DND-41 (cell line): ENCODE results near the gene COBL.

Experiments used
- ATAC-seq: fragments of 200-7000 bp; cut with Tn5 transposase; 3 replicates; pipeline ENCODE4 v1.9.1; 2021; ENCODE audit warnings: low read depth; ENCODE audit not compliant: insufficient read depth
- DNase-seq: peaks from one replicate; pipeline ENCODE4 v3.0.0-alpha.2; 2020
- H2AFZ ChIP-seq: 2 replicates; pipeline ENCODE4 v1.6.0; 2012; ENCODE audit warnings: low read depth, low read length
- H3K27ac ChIP-seq: 2 replicates; pipeline ENCODE4 v1.5.1; 2012; ENCODE audit warnings: low read length, inconsistent platforms
- H3K27me3 ChIP-seq: fragments of 200-600 bp; sonication (generic); 2 replicates; pipeline ENCODE4 v1.6.0; 2012; ENCODE audit warnings: low read length, mild to moderate bottlenecking, inconsistent platforms; ENCODE audit not compliant: insufficient read depth, poor library complexity
- H3K36me3 ChIP-seq: 2 replicates; pipeline ENCODE4 v1.5.1; 2012; ENCODE audit warnings: low read length, inconsistent platforms; ENCODE audit not compliant: insufficient read depth
- H3K4me1 ChIP-seq: 2 replicates; pipeline ENCODE4 v1.5.1; 2012; ENCODE audit warnings: mild to moderate bottlenecking, low read length; ENCODE audit not compliant: insufficient read depth
- H3K4me2 ChIP-seq: 2 replicates; pipeline ENCODE4 v1.6.0; 2012; ENCODE audit warnings: mild to moderate bottlenecking, moderate library complexity, low read length, inconsistent platforms; ENCODE audit not compliant: insufficient read depth
- H3K4me3 ChIP-seq, 2 experiments: fragments of 200-600 bp in 1 of 2; shearing (Covaris generic) in 1 of 2; 2 replicates each; pipeline ENCODE4 v1.5.1; 2012 to 2016; ENCODE audit warnings: inconsistent platforms in 2 of 2, low read length in 2 of 2, mild to moderate bottlenecking in 2 of 2, low read depth in 1 of 2, moderate library complexity in 1 of 2
- H3K79me2 ChIP-seq: 2 replicates; pipeline ENCODE4 v1.6.0; 2012; ENCODE audit warnings: low read length, inconsistent platforms; ENCODE audit not compliant: insufficient read depth
- H3K9ac ChIP-seq: 2 replicates; pipeline ENCODE4 v1.6.0; 2012; ENCODE audit warnings: low read depth, mild to moderate bottlenecking, inconsistent platforms, low read length, moderate library complexity
- H3K9me3 ChIP-seq: 2 replicates; pipeline ENCODE4 v1.5.1; 2012; ENCODE audit warnings: low read length, moderate library complexity, mild to moderate bottlenecking, inconsistent platforms; ENCODE audit not compliant: insufficient read depth, severe bottlenecking
- H4K20me1 ChIP-seq: 2 replicates; pipeline ENCODE4 v1.6.0; 2012; ENCODE audit warnings: low read length; ENCODE audit not compliant: insufficient read depth
- EZH2 ChIP-seq: IDR thresholded peaks from 3 replicates; pipeline ENCODE4 v1.6.1; 2012; ENCODE audit warnings: borderline replicate concordance, low read depth, mild to moderate bottlenecking, moderate library complexity, low read length, inconsistent platforms; ENCODE audit not compliant: severe bottlenecking
- TF ChIP-seq, protein P1 (sequence below): IDR thresholded peaks from 2 replicates; pipeline ENCODE4 v1.5.1; 2012; ENCODE audit warnings: borderline replicate concordance, low read length, moderate library complexity, mild to moderate bottlenecking; ENCODE audit not compliant: poor library complexity, severe bottlenecking; ENCODE audit errors: extremely low read depth

COBL gene

DNA sequence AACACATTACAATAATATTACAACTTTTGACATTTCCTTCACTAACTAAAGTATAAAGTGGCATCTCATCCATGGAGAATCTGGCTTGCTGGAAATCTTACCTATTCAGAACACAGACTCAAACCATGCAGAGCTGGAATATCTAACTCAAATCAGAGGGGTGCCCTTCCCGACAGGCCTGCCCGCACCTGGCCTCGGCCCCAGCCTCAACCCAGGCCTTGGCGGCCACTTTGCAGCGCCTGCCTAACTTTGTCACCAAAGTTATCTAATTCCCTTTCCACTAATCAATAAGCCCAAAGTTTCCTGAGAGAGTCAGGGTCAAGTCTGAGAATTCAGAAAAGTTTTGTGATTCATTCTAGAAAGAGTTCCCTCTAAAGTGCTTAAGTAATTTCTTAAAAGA is 212.9 kb downstream of the COBL start:
- TF ChIP-seq, protein P1, sequence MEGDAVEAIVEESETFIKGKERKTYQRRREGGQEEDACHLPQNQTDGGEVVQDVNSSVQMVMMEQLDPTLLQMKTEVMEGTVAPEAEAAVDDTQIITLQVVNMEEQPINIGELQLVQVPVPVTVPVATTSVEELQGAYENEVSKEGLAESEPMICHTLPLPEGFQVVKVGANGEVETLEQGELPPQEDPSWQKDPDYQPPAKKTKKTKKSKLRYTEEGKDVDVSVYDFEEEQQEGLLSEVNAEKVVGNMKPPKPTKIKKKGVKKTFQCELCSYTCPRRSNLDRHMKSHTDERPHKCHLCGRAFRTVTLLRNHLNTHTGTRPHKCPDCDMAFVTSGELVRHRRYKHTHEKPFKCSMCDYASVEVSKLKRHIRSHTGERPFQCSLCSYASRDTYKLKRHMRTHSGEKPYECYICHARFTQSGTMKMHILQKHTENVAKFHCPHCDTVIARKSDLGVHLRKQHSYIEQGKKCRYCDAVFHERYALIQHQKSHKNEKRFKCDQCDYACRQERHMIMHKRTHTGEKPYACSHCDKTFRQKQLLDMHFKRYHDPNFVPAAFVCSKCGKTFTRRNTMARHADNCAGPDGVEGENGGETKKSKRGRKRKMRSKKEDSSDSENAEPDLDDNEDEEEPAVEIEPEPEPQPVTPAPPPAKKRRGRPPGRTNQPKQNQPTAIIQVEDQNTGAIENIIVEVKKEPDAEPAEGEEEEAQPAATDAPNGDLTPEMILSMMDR, result no peak
- no peak for TF ChIP-seq EZH2
- Histone ChIP-seq H3K4me3 (no peak overlapping the region), H2AFZ (no peak overlapping the region), H3K4me2 (no peak overlapping the region), H4K20me1 (no peaks in the 10 kb centered on the region), H3K9me3 (no peaks in the 10 kb centered on the region), H3K79me2 (no peaks in the 10 kb centered on the region), H3K9ac (no peak overlapping the region), H3K27me3 (no peaks in the 10 kb centered on the region), H3K27ac (no peak overlapping the region), H3K4me1 (no peaks in the 10 kb centered on the region), H3K36me3 (no peaks in the 10 kb centered on the region)
- DNase-seq (no peak), ATAC-seq (no peak)

GRCh38 chr7:51102828-51103227 is 213.8 kb downstream of the COBL start:
- no peak overlapping the region for H2AFZ ChIP-seq
- H3K9ac ChIP-seq, result no peak overlapping the region
- H3K4me1 ChIP-seq, result no peaks in the 10 kb centered on the region
- H3K27me3 ChIP-seq, result no peaks in the 10 kb centered on the region
- H3K4me2 ChIP-seq, result no peak overlapping the region
- no peak for DNase-seq
- TF ChIP-seq EZH2, result no peak
- TF ChIP-seq, protein P1, result no peak
- no peak overlapping the region for H3K27ac ChIP-seq
- no peaks in the 10 kb centered on the region for H4K20me1 ChIP-seq
- no peak for ATAC-seq
- H3K79me2 ChIP-seq, result no peaks in the 10 kb centered on the region
- H3K36me3 ChIP-seq, result no peaks in the 10 kb centered on the region
- H3K9me3 ChIP-seq, result no peaks in the 10 kb centered on the region
- H3K4me3 ChIP-seq, result no peak overlapping the region

DNA sequence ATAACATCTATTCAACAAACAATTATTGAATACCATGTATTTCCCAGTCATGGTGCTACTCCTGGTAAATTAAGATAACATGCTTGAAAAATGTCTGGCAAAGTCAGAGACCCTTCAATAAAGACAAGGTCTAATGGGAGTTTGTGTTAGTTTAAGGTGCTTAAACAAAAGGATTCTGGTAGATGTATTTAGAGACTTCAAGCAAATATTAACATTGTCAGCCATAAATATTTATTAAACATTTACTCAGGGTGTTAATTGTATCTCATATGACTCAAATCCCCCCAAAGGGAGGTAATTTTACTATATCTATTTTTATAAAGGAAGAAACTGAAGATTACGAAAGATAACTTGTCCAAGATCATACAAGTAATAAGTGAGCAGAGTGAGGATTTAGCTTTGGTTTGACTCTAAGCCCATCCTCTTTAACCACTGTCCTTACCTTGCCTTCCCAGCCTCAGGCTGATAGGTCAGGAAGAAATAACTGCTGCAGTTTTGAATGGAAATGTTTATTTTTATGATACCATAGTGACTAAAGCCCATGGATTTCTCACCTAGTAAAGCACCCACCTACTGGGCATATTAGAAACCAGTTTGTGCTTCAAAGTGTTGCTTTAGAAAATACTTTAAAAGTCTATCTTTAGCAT is 215.4 kb downstream of the COBL start:
- H3K9me3 ChIP-seq, result no peaks in the 10 kb centered on the region
- DNase-seq, result no peak
- H3K79me2 ChIP-seq, result no peaks in the 10 kb centered on the region
- no peak overlapping the region for H3K27ac ChIP-seq
- no peak overlapping the region for H3K4me2 ChIP-seq
- H3K27me3 ChIP-seq, result no peaks in the 10 kb centered on the region
- no peak overlapping the region for H3K4me3 ChIP-seq
- H3K9ac ChIP-seq, result no peak overlapping the region
- no peaks in the 10 kb centered on the region for H3K36me3 ChIP-seq
- ATAC-seq, result no peak
- TF ChIP-seq, protein P1, result no peak
- no peak for TF ChIP-seq EZH2
- H3K4me1 ChIP-seq, result no peaks in the 10 kb centered on the region
- no peak overlapping the region for H2AFZ ChIP-seq
- no peaks in the 10 kb centered on the region for H4K20me1 ChIP-seq

DNA sequence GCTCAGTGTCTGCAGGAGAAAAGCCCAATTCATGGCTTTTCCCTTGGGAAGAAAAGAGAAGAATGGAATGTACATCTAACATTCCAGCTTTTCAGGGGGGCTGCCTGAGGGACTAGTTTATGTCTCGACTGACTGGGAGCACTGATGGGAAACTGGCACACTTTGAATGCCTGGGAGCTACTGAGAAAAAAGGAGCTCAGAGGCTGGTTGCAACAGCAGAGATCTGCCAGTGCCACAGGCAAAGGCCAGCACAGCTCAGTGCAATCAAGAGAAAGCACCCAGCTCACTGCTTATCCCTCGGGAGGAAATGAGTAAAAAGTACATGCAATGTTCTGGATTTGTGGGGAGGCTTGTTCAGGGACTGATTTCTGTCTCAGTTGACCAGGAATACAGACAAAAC is 226.2 kb downstream of the COBL start:
- Histone ChIP-seq H3K27me3 (no peaks in the 10 kb centered on the region), H3K9me3 (no peaks in the 10 kb centered on the region), H3K4me1 (no peaks in the 10 kb centered on the region), H3K36me3 (no peaks in the 10 kb centered on the region), H4K20me1 (no peaks in the 10 kb centered on the region), H3K9ac (no peak overlapping the region), H3K79me2 (no peaks in the 10 kb centered on the region), H2AFZ (no peak overlapping the region), H3K4me2 (no peak overlapping the region), H3K27ac (no peak overlapping the region), H3K4me3 (no peak overlapping the region)
- no peak for ATAC-seq
- TF ChIP-seq, protein P1, result no peak
- TF ChIP-seq EZH2, result no peak
- DNase-seq, result no peak
